ENCODE measurements around the gene RPS3. TPM values are rescaled to one million over a fixed set of nuclear protein-coding genes. Genes with fewer than 3 reads are reported as not detected.
A peak's percentile ranks its signal among the peaks of the same experiment; 100 is the strongest.

Gene RPS3
- total and polyA plus RNA-seq, 9 of the 15 experiments (the other 6 are each of a cell fraction or from before 2014, with no cell fraction given): 2,700 to 5,771 (median 3,679) TPM

DNA sequence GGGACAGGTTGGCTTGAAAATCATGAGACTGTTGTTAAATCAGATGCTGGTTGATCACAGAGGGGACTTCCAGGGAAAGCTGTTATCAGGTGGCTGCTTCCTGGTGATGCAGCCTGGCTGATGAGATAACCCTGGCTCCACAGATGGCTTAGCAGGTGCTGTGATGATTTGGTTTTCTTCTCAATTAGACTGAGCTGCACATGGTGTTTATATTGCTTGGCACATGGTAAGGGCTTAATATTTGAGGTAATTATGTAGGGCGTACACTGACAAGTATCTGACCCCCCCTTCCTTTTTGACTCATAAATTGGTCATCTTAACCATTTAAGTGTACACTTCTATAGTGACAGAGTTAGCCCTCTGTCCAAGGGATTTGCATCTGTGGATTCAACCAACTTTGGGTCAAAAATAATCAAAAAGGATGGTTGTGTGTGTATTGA, 7.0 kb downstream of the RPS3 start (continued):
- TF ChIP-seq, protein P1, sequence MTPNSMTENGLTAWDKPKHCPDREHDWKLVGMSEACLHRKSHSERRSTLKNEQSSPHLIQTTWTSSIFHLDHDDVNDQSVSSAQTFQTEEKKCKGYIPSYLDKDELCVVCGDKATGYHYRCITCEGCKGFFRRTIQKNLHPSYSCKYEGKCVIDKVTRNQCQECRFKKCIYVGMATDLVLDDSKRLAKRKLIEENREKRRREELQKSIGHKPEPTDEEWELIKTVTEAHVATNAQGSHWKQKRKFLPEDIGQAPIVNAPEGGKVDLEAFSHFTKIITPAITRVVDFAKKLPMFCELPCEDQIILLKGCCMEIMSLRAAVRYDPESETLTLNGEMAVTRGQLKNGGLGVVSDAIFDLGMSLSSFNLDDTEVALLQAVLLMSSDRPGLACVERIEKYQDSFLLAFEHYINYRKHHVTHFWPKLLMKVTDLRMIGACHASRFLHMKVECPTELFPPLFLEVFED (CRISPR knock-in tag; conservative IDR thresholded peaks at IDR 0.05): peak; percentile 70; the same call in 1 of the 2 replicates
- TF ChIP-seq, protein P2, sequence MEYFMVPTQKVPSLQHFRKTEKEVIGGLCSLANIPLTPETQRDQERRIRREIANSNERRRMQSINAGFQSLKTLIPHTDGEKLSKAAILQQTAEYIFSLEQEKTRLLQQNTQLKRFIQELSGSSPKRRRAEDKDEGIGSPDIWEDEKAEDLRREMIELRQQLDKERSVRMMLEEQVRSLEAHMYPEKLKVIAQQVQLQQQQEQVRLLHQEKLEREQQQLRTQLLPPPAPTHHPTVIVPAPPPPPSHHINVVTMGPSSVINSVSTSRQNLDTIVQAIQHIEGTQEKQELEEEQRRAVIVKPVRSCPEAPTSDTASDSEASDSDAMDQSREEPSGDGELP (CRISPR knock-in tag; IDR thresholded peaks at IDR 0.05; ENCODE audit: borderline replicate concordance): 0 out of 2 replicates have a peak, but pooled peaks have one; percentile 15
- TF ChIP-seq BACH1 (tag; IDR thresholded peaks at IDR 0.05): 0 out of 2 replicates have a peak, but pooled peaks have one; percentile 21
- TF ChIP-seq RNF2 (IDR thresholded peaks at IDR 0.05): peak; percentile 42; the same call in 1 of the 2 replicates
- TF ChIP-seq CCNT2 (IDR thresholded peaks at IDR 0.05; ENCODE audit: borderline replicate concordance, extremely low read depth, insufficient read length, low read depth, low read length): peak; percentile 76
- TF ChIP-seq, protein P3, sequence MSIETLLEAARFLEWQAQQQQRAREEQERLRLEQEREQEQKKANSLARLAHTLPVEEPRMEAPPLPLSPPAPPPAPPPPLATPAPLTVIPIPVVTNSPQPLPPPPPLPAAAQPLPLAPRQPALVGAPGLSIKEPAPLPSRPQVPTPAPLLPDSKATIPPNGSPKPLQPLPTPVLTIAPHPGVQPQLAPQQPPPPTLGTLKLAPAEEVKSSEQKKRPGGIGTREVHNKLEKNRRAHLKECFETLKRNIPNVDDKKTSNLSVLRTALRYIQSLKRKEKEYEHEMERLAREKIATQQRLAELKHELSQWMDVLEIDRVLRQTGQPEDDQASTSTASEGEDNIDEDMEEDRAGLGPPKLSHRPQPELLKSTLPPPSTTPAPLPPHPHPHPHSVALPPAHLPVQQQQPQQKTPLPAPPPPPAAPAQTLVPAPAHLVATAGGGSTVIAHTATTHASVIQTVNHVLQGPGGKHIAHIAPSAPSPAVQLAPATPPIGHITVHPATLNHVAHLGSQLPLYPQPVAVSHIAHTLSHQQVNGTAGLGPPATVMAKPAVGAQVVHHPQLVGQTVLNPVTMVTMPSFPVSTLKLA (conservative IDR thresholded peaks at IDR 0.05): peak; percentile 61 to 81
- TF ChIP-seq SOX6 (IDR thresholded peaks at IDR 0.05): peak; percentile 89
- TF ChIP-seq, protein P4, sequence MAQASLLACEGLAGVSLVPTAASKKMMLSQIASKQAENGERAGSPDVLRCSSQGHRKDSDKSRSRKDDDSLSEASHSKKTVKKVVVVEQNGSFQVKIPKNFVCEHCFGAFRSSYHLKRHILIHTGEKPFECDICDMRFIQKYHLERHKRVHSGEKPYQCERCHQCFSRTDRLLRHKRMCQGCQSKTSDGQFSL (CRISPR knock-in tag; IDR thresholded peaks at IDR 0.05): no peak
- TF ChIP-seq, protein P4 (tag; IDR thresholded peaks at IDR 0.05): no peak
- peak in 1 of 2 experiments; percentile 79; a peak in 2 of 4 replicates for TF ChIP-seq TBL1XR1 (IDR thresholded peaks at IDR 0.05; ENCODE audit: low read length in 2 of 2)
- no peak for TF ChIP-seq TEAD2 (tag; IDR thresholded peaks at IDR 0.05)
- peak in 1 of 2 experiments; percentile 89; a peak in 2 of 4 replicates for TF ChIP-seq HDAC1 (IDR thresholded peaks at IDR 0.05)
- TF ChIP-seq ZNF41 (CRISPR knock-in tag; conservative IDR thresholded peaks at IDR 0.05): 0 out of 2 replicates have a peak, but pooled peaks have one; percentile 30
- no peak for TF ChIP-seq CHCHD3 (CRISPR knock-in tag; IDR thresholded peaks at IDR 0.05)
- TF ChIP-seq, protein P5, sequence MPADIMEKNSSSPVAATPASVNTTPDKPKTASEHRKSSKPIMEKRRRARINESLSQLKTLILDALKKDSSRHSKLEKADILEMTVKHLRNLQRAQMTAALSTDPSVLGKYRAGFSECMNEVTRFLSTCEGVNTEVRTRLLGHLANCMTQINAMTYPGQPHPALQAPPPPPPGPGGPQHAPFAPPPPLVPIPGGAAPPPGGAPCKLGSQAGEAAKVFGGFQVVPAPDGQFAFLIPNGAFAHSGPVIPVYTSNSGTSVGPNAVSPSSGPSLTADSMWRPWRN (IDR thresholded peaks at IDR 0.05; ENCODE audit: low read depth): peak; percentile 61; the same call in 1 of the 2 replicates
- no peak for TF ChIP-seq ZNF444 (CRISPR knock-in tag; IDR thresholded peaks at IDR 0.05)
- TF ChIP-seq ZBED1 (IDR thresholded peaks at IDR 0.05): peak; percentile 87; the same call in 1 of the 2 replicates
- no peak for TF ChIP-seq BRD9 (IDR thresholded peaks at IDR 0.05; ENCODE audit: low read depth, partially characterized antibody)
- TF ChIP-seq, protein P6, sequence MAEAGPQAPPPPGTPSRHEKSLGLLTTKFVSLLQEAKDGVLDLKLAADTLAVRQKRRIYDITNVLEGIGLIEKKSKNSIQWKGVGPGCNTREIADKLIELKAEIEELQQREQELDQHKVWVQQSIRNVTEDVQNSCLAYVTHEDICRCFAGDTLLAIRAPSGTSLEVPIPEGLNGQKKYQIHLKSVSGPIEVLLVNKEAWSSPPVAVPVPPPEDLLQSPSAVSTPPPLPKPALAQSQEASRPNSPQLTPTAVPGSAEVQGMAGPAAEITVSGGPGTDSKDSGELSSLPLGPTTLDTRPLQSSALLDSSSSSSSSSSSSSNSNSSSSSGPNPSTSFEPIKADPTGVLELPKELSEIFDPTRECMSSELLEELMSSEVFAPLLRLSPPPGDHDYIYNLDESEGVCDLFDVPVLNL (CRISPR knock-in tag; IDR thresholded peaks at IDR 0.05; ENCODE audit: low read depth): no peak
- peak; percentile 80 for TF ChIP-seq HDAC2 (IDR thresholded peaks at IDR 0.05)
- peak; percentile 65 for TF ChIP-seq EP400 (IDR thresholded peaks at IDR 0.05)
- peak; percentile 98 for TF ChIP-seq ZNF589 (CRISPR knock-in tag; IDR thresholded peaks at IDR 0.05; ENCODE audit: low read depth)
- TF ChIP-seq ZNF133 (CRISPR knock-in tag; IDR thresholded peaks at IDR 0.05): no peak

Data from K562 (cell line).